ENCODE measurements around the gene CCR6. TPM values are rescaled to one million over a fixed set of nuclear protein-coding genes. Genes with fewer than 3 reads are reported as not detected.

The CCR6 gene
- total and polyA plus RNA-seq, 2 of the 8 experiments (the other 6 are each of a cell fraction or from before 2014, with no cell fraction given) = 0.06 TPM; not detected in 1

GRCh38 chr6:167146977-167147376 is 24.1 kb downstream of the CCR6 start (continued):
- peak; percentile 100 for TF ChIP-seq E2F6 (IDR thresholded peaks at IDR 0.05)
- TF ChIP-seq KDM1A (IDR thresholded peaks at IDR 0.05; ENCODE audit: borderline replicate concordance, low read length) = no peak
- no peak for TF ChIP-seq HDAC6 (IDR thresholded peaks at IDR 0.05; ENCODE audit: low read depth, low read length)
- no peak for TF ChIP-seq MAFK (IDR thresholded peaks at IDR 0.05; ENCODE audit: low read depth, low read length)
- TF ChIP-seq CTBP2 (IDR thresholded peaks at IDR 0.05; ENCODE audit: borderline replicate concordance, insufficient read depth, insufficient read length, low read length) = peak; percentile 94
- no peak for TF ChIP-seq CHD1 (IDR thresholded peaks at IDR 0.05; ENCODE audit: low read depth, low read length)
- TF ChIP-seq SIN3A (conservative IDR thresholded peaks at IDR 0.05 in 1 of 2, IDR thresholded peaks at IDR 0.05 in 1 of 2; ENCODE audit: low read depth in 1 of 2, low read length in 2 of 2) = 0 out of 4 replicates have a peak, but pooled peaks of 1 of the 2 experiments have one; percentile 48
- no peak for TF ChIP-seq SP2 (IDR thresholded peaks at IDR 0.05; ENCODE audit: low read length)
- TF ChIP-seq CBX8 (IDR thresholded peaks at IDR 0.05; ENCODE audit: borderline replicate concordance, low read depth, low read length) = no peak
- TF ChIP-seq CTCF (IDR thresholded peaks at IDR 0.05; ENCODE audit: control extremely low read depth in 1 of 3, insufficient read depth in 1 of 3, low read depth in 1 of 3, low read length in 3 of 3) = no peak
- no peak for TF ChIP-seq KDM4A (IDR thresholded peaks at IDR 0.05; ENCODE audit: low read depth, low read length, severe bottlenecking)
- TF ChIP-seq JUND (IDR thresholded peaks at IDR 0.05; ENCODE audit: low read length) = no peak
- no peak for TF ChIP-seq SRF (IDR thresholded peaks at IDR 0.05; ENCODE audit: low read depth, low read length)
- TF ChIP-seq SP4 (IDR thresholded peaks at IDR 0.05; ENCODE audit: low read length) = no peak
- TF ChIP-seq SUZ12 (IDR thresholded peaks at IDR 0.05; ENCODE audit: low read length) = no peak
- TF ChIP-seq YY1 (IDR thresholded peaks at IDR 0.05; ENCODE audit: low read depth, low read length) = 0 out of 2 replicates have a peak, but pooled peaks have one; percentile 65
- TF ChIP-seq RAD21 (IDR thresholded peaks at IDR 0.05 in 1 of 2, conservative IDR thresholded peaks at IDR 0.05 in 1 of 2; ENCODE audit: low read depth in 2 of 2, low read length in 2 of 2) = no peak; a peak in 1 of 4 replicates
- no peak for TF ChIP-seq CHD2 (IDR thresholded peaks at IDR 0.05; ENCODE audit: low read length)

Measured in H1 (cell line).